Astrocyte of the spinal cord (primary cell): Measurements from ENCODE around the gene TMEM219.

Source experiments
- DNase-seq: peaks from one replicate; pipeline ENCODE4 v3.0.0; 2011; ENCODE audit warnings: low read depth, low spot score
- H3K4me3 ChIP-seq: 2 replicates; pipeline ENCODE4 v1.5.1; 2011; ENCODE audit warnings: low read depth, mild to moderate bottlenecking, low read length, moderate library complexity
- CTCF ChIP-seq: IDR thresholded peaks from 2 replicates; pipeline ENCODE4 v1.5.1; 2012; ENCODE audit warnings: low read depth, mild to moderate bottlenecking, low read length, inconsistent platforms
- in situ Hi-C: cut with HindIII; loops from 2 replicates; pipeline ENCODE4 v1.10.0; 2017; ENCODE audit warnings: low sequenced_read_pairs

TMEM219 gene

GRCh38 chr16:29995324-29995910 is 33.5 kb downstream of the TMEM219 start, which contains the start of gene HIRIP3:
Gene HIRIP3, minus strand, starts transcription at chr16:29995617. Its CDS starts 12 bp downstream, at chr16:29995605.
- no peak for TF ChIP-seq CTCF
- H3K4me3 ChIP-seq: peak within 1 kb of the TSS; percentile 72
- DNase-seq: peak; percentile 75
- in situ Hi-C loops: no loop called here

- no peak for TF ChIP-seq CTCF
Observed at GRCh38 chr16:29995911-29996765, 34.3 kb downstream of the TMEM219 start, which contains the start of gene INO80E. Gene INO80E, plus strand, starts transcription at chr16:29996241. Its CDS starts 70 bp downstream, at chr16:29996311.

GRCh38 chr16:29996766-29997250 is 34.9 kb downstream of the TMEM219 start:
- TF ChIP-seq CTCF: no peak
- in situ Hi-C loops: no loop called here
- peak overlapping the region; percentile 72 for H3K4me3 ChIP-seq
- DNase-seq: no peak

More at GRCh38 chr16:29995911-29996765, 34.3 kb downstream of the TMEM219 start, which contains the start of gene INO80E:
- DNase-seq: peak; percentile 96
- peak within 1 kb of the TSS; percentile 72 for H3K4me3 ChIP-seq
- in situ Hi-C loops: no loop called here

GRCh38 chr16:29999605-30000004 is 37.7 kb downstream of the TMEM219 start:
- no peak overlapping the region for H3K4me3 ChIP-seq
- DNase-seq: no peak
- in situ Hi-C loops: no loop called here
- TF ChIP-seq CTCF: no peak

- H3K4me3 ChIP-seq: no peak overlapping the region
- in situ Hi-C loops: no loop called here
- peak; percentile 21 for TF ChIP-seq CTCF
- no peak for DNase-seq
Observed at GRCh38 chr16:30000735-30001631, 39.1 kb downstream of the TMEM219 start.
